SK-MEL-5 (cell line): ENCODE results near the gene SRM. TPM values are rescaled to one million over a fixed set of nuclear protein-coding genes. Genes with fewer than 3 reads are reported as not detected.
"Not testable (repeated sequence)": the region's sequence is repeated elsewhere in the genome, so short reads cannot be mapped to it uniquely, and the experiment has no call there.

Experiments
- DNase-seq: peaks from one replicate; pipeline ENCODE4 v3.0.0-alpha.2; 2016; ENCODE audit warnings: low read depth, low spot score
- in situ Hi-C: cut with HindIII; loops from 2 replicates; pipeline ENCODE4 v1.10.0; 2016; ENCODE audit warnings: low sequenced_read_pairs, high pct_unique_total_duplicates, low pct_unique_long_range_greater_than_20kb
- total RNA-seq: library from RNA; depleted of rRNA; stranded (reverse); fragments of >200 nt; shearing (Covaris generic); gene quantifications from 2 replicates; pipeline ENCODE4 v1.2.3, GENCODE V29; 2014

Gene SRM
- total RNA-seq, 1 experiment from 2014 or later = 46.1 TPM

DNA sequence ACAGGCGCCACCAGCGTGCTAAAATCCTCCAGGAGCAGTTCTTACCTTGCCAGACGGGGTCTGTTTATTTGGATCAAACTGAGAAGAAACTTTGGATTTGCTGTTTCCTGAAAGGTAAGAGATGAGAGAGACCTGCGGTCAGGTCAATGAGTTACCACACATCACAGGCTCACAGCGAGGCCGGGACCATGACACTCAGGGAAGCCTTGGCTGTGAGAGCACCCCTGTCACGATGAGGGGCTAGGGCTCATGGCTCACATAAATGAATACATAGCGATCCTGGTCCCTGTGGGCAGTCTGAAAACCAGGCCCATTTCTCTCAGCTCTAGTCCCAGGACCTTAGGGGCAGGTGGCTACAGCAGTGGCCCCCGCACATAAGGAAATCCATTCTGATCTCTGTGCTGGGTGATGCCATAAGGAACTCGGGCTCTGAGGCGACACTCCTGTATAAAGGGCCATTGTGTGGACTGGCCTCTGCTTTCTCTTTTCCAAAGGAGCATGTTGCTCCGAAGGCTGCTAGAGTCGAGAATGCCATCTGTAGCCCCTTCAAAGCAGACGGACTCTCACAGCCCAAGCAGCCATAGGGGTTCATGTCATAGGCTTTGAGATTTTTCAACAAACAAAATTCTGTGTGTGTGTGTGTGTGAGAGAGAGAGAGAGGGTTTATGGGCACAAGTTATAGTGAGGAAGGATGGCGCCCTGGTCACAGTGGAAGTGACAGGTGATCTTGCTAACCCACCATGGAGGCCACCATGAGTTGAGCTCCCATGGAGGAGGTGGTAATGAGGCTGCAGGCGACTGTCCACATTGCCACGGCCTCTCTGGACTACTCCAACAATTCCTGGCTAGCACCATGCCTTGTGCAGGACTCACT is 9.0 kb upstream of the SRM start:
- in situ Hi-C loops = no loop called here
- DNase-seq = no peak

DNA sequence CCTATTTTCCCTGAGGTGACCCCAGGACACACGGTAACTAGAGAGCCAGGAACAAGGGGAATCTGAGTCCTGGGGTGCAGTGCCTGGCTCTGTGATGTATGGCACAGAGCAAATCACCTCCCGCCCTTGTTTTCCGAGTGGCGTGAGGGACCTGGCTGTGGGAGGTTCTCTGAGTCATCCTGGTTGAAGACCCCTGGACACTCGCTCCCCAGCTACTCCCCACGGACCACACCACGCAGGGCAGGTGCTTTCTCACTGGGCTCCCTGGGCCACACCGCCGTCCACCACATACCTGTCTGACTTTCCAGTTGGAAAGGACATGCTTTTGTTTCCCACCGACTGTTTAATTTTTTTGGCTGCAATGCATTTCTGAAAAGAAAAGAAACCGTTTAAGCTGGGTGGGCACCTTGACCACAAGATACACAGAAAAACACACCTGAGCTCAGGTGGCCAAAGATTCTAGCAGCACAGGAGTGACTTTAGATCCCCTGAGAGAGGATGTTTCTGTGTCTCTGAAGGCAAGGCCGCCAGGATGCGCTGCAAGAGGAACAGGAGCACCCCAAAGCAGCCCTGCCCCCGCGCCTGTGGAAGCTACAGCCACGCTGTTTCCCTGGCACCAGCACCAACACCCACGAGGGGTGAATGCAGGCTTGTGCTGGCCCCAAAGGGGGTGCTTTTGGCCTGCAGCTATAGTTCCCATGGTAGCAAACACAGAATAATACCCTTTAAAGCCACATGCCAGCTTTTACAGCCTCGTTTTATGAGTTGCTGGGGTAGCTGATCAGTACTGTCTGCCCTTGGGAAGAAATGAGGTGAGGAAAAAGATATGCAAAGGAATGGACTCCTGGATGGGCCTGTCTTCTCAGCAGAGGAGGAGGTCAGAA is 8.1 kb upstream of the SRM start:
- in situ Hi-C loops = no loop called here

DNA sequence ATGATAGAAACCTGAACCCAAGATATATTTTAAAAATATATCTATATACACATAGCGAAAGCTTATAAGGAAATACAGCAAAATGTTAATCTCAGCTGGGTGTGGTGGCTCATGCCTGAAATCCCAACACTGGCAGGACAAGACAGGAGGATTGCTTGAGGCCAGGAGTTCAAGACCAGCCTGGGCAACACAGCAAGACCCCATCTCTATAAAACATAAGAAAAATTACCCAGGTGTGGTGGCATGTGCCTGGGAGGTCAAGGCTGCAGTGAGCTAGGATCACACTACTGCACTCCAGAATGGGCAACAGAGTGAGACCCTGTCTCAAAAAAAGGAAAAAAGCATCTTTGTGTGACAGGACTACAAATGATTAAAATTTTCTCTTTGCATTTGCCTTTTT is 6.0 kb upstream of the SRM start:
- DNase-seq = no peak
- in situ Hi-C loops = no loop called here

More for the DNA sequence above, 8.1 kb upstream of the SRM start:
- no peak for DNase-seq

DNA sequence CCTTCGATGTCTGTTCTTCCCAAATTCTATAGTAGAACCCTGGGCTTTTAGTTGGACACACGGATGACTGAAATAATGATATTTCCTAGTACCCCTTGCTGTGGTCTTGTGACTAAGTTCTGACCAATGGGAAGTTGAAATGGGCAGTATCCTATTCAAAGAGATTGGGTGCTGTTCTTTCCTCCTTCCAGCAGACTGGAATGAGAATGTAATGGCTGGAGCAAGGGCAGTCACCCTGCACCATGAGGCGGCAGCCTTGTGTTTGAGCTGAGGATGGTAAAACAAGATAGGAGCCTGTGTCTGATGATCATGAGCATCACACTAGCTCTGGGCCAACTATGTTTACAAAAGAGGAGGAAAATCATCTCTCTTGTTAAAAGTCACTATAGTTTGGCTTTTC is 5.1 kb upstream of the SRM start:
- DNase-seq = no peak
- in situ Hi-C loops = no loop called here

DNA sequence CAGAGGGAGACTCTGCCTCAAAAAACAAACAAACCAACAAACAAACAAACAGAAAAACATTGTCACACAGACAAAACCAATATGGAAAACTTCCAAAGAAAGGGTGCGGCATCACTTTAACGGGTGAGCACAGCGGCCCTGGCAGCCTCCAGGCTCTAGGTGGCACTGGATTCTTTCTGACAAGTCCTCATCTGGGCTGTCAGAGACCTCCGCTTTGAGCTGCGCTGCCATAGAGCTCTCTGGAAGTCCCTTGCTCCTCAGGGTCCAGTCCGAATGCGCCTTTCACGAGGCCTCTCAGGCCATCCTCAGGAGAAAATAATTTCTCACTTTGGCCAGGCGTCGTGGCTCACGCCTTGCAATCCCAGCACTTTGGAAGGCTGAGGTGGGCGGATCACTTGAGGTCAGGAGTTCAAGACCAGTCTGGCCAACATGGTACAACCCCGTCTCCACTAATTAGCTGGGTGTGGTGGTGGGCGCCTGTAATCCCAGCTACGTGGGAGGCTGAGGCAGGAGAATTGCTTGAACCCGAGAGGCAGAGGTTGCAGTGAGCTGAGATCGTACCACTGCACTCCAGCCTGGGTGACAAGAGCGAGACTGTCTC is 4.2 kb upstream of the SRM start:
- in situ Hi-C loops = not testable (repeated sequence)
- DNase-seq = peak; percentile 64

DNA sequence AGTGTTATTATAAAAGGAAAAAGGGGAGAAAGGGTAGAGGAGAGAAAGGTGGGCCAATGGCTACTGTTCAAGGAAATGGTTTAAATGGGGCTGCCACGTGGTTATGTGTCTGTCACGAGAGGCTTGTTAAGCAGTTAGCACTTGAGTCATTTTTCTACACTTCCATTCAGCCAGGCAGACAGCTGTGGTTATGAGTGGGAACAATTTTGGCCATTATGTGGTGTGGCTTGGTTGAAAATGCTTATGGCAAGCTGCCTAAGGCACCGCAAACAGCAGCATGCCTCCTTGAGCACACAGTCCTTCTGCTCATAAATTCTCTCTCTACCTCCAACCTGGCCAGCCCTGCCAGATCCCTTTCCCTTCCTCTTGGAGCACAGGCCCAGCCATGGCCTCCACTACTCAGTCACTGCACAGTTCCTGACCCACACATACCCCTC is 3.2 kb upstream of the SRM start:
- DNase-seq = peak; percentile 94
- in situ Hi-C loops = no loop called here

DNA sequence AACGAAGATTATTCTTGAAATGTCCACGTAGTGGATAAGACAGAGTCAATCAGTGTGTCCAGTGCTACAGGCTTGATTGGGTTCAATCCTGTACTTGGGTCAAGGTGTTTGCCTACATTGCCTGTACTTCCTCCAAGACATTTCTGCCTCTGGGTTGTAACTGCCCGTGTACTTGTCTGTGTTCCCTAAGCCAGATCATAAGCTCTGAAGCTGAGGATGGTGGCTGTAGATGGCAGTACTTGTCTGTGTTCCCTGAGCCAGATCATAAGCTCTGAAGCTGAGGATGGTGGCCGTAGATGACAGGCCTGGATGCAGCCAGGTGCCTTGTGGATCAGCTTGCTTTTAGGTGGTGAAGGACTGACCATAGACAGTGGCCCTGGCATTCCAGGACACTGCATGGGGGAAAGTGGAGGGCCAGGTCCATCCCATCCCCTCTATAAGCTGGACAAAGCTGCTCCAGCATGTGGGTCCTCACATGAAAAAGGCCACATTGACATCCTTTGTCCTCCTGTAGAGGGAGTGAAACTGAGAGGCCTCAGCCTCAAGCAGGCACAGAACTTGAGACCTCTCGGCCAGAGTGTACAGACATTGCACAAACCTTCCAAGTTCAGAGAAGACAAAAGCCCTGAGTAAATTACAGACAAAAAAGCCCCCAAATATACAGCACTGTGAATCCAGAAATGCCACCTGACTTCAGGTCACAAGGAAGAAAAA is 2.0 kb upstream of the SRM start:
- DNase-seq = peak; percentile 48
- in situ Hi-C loops = no loop called here

DNA sequence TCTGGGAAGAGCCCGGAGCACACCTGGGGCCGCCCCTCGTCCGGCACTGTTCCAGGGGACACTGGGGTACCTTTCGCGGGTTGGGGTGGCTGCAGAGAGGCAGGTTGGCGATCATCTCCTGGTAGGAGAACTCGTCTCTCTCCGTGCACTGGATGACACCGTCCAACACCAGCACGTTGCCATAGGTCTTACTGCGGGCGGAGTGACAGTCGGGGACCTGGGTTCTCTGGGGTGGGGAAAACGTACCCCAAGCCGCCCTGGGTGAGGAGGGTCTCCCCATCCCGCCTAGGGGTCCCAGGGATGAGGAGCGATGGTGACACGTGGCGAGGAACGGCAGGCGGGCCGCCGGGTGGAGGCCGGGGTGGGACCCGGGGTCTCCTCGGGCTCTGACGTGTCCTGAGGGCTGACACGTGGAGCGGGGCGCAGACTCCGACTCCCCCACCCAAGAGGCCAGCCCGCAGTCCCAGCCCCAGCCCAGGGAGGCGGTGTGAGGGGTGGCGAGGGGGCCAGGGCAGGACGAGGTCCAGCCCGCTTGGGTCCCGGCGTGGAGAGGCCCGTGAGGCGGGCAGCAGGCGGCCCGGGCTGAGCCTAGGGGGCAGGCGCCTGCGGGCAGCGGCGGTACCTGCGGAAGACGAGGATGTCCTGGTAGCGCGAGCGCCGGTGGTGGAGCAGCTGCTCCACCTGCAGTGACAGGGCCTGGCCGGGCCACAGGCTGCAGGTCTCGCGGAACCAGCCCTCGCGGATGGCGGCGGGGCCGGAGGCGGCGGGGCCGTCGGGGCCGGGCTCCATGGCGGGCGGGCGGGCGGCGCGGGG is 457 bp downstream of the SRM start:
- no peak for DNase-seq
- in situ Hi-C loops = no loop called here

DNA sequence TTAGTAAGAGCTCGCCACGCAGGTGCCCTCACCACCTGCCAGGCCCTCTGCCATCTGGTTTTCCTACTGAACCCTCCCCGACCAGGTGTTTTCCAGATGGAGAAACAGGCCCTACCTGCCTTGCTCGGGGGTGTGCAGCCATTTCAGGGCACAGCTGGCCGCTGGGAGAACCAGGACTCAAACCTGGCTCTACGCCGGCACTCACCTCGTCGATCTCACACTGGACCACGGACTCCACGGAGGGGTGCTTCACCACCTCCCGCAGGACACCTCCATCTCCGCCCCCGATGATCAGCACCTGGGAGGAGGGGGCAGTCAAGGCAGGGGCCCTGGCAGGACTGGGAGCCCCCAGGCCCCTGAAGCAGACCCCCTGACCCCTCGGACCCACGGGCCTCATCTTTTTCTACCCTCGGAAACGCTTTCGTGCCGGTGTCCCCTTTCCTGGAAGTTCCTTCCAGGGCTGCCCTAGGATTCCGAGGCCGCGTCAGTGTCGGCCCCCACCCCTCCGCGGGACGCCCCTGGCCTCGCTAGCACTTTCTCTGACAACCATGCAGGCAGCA is 1.1 kb downstream of the SRM start:
- in situ Hi-C loops = no loop called here
- no peak for DNase-seq

DNA sequence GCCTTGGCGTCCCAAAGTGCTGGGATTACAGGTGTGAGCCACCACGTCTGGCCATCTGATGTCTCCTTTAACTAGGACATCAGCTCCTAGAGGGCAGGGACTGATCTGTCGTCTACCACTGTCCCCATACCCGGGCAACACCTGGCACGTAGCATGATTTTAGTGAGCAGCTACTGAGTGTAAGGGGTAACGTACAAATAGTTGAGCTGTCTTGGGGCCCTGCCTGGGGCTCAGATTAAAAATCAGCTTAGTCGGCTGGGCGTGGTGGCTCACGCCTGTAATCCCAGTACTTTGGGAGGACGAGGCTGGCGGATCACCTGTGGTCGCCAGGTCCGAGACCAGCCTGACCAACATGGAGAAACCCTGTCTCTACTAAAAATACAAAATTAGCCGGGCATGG is 1.8 kb downstream of the SRM start:
- no peak for DNase-seq
- in situ Hi-C loops = no loop called here

DNA sequence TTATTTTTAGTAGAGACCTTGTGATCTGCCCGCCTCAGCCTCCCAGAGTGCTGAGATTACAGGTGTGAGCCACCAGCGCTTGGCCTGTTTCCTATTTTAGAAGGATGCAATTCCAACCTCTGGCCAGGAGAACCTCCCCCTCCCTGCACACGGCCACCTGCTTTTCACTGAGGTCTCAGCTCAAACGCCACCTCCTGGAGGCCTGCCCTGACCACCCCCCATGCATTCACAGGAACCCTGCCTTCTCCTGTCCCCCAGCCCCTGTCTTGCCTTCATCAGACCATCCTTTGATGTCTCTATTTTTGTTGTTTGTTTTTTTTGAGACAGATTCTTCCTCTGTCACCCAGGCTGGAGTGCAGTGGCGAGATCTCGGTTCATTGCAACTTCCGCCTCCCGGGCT is 2.3 kb downstream of the SRM start:
- in situ Hi-C loops = no loop called here
- DNase-seq = no peak

DNA sequence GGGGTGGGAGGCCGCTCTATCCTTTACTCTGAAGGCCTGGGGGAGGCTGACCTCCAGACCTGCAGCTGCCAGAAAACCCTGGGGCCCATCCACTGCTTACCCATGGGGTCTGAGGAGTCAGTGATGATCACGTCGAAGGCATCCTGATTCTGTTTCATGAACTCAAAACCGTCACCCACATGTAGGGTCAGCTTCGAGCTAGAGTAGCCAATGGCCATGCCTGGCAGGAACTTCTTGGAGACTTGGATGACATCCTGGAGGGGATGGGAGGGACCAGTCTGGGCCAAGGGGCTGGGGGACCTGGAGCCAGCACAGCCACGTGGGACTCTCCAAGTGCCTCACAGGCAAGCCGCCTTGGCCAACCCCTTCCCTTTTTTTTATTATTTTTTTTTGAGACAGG is 3.3 kb downstream of the SRM start:
- in situ Hi-C loops = no loop called here

DNA sequence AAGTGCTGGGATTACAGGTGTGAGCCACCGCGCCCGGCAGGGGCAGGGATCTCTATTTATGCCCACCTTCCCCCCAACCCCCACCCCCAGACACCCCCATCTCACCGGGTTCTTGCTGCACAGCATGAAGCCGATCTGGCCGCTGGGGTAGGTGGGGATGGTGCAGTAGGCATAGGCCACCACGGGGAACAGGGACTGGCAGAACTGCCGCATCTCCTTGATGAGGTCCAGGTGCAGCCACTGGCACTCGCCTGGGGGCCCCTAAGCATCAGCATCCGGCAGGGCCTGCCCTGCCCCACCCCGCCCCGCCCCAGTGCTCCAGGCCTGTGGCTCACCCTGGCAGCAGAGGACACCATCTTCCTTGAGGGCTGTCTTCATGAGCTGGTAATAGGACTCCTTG is 4.1 kb downstream of the SRM start:
- DNase-seq = no peak
- in situ Hi-C loops = no loop called here

More for the DNA sequence above, 3.3 kb downstream of the SRM start:
- no peak for DNase-seq

DNA sequence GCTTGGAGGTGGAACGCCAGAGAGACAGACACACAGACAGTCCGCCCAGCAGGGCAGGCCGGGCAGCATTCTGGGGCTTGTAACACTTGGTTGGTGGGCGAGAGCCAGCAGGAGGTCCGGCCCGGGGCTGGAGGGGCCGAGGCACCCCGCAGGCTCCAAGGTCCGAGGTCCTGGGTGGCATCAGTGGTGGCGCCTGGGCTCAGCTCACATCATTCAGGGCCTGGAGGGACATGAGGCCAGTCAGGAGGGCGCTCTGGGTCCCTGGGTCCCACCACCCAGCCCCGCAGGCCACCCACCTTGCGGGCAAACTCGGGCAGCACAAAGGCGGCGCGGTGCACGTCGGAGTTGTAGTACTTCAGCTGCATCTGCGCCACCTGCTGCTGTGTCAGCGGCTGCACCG is 5.2 kb downstream of the SRM start:
- in situ Hi-C loops = no loop called here
- DNase-seq = no peak

DNA sequence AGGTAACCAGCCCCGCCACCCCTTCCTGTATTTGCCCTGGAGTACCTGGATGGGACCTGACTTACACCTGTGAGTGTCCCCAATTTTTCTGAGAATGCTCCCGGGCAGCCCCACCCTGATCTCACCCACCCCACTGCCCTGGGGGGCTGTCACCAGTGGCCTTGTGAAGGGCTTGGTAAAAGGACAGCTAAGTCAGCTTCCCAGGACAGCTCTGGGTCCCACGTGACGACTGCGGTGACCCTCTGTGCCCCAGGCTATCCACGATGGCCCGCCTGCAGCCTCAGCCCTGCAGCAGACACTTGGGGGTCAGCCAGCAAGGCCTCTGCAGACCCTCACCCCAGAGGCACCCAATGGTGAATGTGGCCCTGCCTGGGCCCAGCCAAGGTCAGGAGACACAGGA is 5.6 kb downstream of the SRM start:
- in situ Hi-C loops = no loop called here
- no peak for DNase-seq

DNA sequence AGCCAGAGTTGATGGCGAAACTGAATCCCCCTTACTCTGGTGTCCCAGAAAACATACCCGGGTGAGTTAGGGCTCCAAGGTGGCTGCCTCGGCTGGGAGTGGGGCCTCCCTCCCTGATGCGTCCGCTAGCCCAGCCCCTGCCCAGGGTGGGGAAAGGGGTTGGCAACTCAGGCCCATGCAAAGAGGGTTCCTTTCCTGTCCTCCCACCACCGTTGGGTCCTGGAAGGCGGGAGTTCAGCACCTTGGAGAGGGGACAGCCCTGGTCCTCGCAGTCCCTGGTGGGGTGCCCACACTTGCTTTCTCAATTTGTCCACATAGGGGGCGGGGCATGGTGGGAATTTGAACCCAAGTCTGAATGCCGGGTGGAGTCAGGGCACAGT is 6.1 kb downstream of the SRM start:
- DNase-seq = no peak
- in situ Hi-C loops = no loop called here
